K562 (cell line): ENCODE measurements around the gene RDH14. TPM values are rescaled to one million over a fixed set of nuclear protein-coding genes. Genes with fewer than 3 reads are reported as not detected.

Experiments used
- ATAC-seq: fragments of 200-7000 bp; cut with Tn5 transposase; 3 replicates; pipeline ENCODE4 v1.9.1; 2020; ENCODE audit warnings: moderate library complexity
- BruUV-seq: library from RNA; stranded (reverse); fragments of 400-500 nt; replicated peaks from 2 replicates; lab custom pipeline; 2021; lab: Mats Ljungman, UMichigan
- CTCF ChIA-PET: fragments of 300-600 bp; formaldehyde crosslinking; extraction: SDS; loops from one replicate; lab custom pipeline; 2021; ENCODE audit warnings: low intra/inter-chr PET ratio; lab: Yijun Ruan, JAX
- POLR2A ChIA-PET: fragments of 300-600, 350-650 bp; sonication (Branson Sonifier 250); formaldehyde crosslinking; extraction: SDS; loops from one replicate; lab custom pipeline; 2021; ENCODE audit warnings: antibody characterized with exemption, inconsistent platforms; lab: Yijun Ruan, JAX
- DNase-seq, 4 experiments: peaks; one replicate each; pipeline versions ENCODE4 v3.0.0 to v3.0.0-alpha.2; 2011 to 2018; ENCODE audit warnings: low spot score in 3 of 4, mixed read lengths in 3 of 4; ENCODE audit errors: extremely low read depth in 1 of 4
- FAIRE-seq: peaks from 2 replicates; lab custom pipeline; 2011; peaks lifted over from hg19 to GRCh38; lab: Jason Lieb, UNC
- H2AFZ ChIP-seq: 2 replicates; pipeline ENCODE4 v1.6.0; 2011; ENCODE audit warnings: low read depth, low read length, control low read depth, inconsistent platforms
- H3K27ac ChIP-seq: fragments of 200-600 bp; 3 replicates; pipeline ENCODE4 v1.8.0; 2011; ENCODE audit warnings: low read depth, mild to moderate bottlenecking, control low read depth, inconsistent platforms, low read length, moderate library complexity, mixed read lengths; ENCODE audit errors: extremely low read depth
- H3K27me3 ChIP-seq, 2 experiments: fragments of 300-600 bp in 1 of 2; 2 replicates in 1 of 2; 3 replicates in 1 of 2; pipeline versions ENCODE4 v1.6.0 to v1.8.0; 2011; ENCODE audit warnings: inconsistent platforms in 2 of 2, low read length in 2 of 2, mild to moderate bottlenecking in 1 of 2, mixed read lengths in 1 of 2, moderate library complexity in 1 of 2; ENCODE audit not compliant: control insufficient read depth in 2 of 2, insufficient read depth in 2 of 2
- H3K36me3 ChIP-seq: fragments of 300-600 bp; 3 replicates; pipeline ENCODE4 v1.8.0; 2011; ENCODE audit warnings: mild to moderate bottlenecking, low read length, inconsistent platforms; ENCODE audit not compliant: control insufficient read depth, insufficient read depth
- H3K4me1 ChIP-seq, 2 experiments: fragments of 200-600 bp in 1 of 2; replicated peaks in 1 of 2; 2 replicates in 1 of 2; 3 replicates in 1 of 2; pipeline versions ENCODE4 v1.5.1 to v1.8.0; 2011; ENCODE audit warnings: inconsistent platforms in 2 of 2, low read length in 2 of 2, mild to moderate bottlenecking in 1 of 2, mixed read lengths in 1 of 2, moderate library complexity in 1 of 2; ENCODE audit not compliant: control insufficient read depth in 2 of 2, insufficient read depth in 2 of 2
- H3K4me2 ChIP-seq: 2 replicates; pipeline ENCODE4 v1.6.1; 2011; ENCODE audit warnings: low read length, control low read depth, inconsistent platforms, mixed read lengths; ENCODE audit not compliant: insufficient read depth
- H3K4me3 ChIP-seq: fragments of 200-600 bp; sonication (generic), shearing (Covaris generic); 2 replicates; pipeline ENCODE4 v1.5.1; 2016; ENCODE audit warnings: control low read depth, inconsistent platforms
- H3K79me2 ChIP-seq: fragments of 200-600 bp; 3 replicates; pipeline ENCODE4 v1.8.0; 2011; ENCODE audit warnings: low read length, inconsistent platforms; ENCODE audit not compliant: control insufficient read depth, insufficient read depth
- H3K9ac ChIP-seq, 2 experiments: 2 replicates each; pipeline versions ENCODE4 v1.6.0 to v1.6.1; 2011; ENCODE audit warnings: low read depth in 2 of 2, low read length in 2 of 2, control low read depth in 1 of 2, inconsistent platforms in 1 of 2, mild to moderate bottlenecking in 1 of 2, mixed read lengths in 1 of 2; ENCODE audit not compliant: insufficient read depth in 1 of 2
- H3K9me1 ChIP-seq: one replicate; pipeline ENCODE4 v1.6.0; 2011; ENCODE audit warnings: inconsistent platforms, mild to moderate bottlenecking, low read length, moderate library complexity; ENCODE audit not compliant: control insufficient read depth, insufficient read depth
- H3K9me3 ChIP-seq: replicated peaks from 2 replicates; pipeline ENCODE4 v1.5.1; 2011; ENCODE audit warnings: low read depth, low read length, inconsistent platforms; ENCODE audit not compliant: control insufficient read depth, insufficient read depth
- H4K20me1 ChIP-seq: replicated peaks from 2 replicates; pipeline ENCODE4 v1.6.1; 2011; ENCODE audit warnings: low read length, inconsistent platforms, mixed read lengths; ENCODE audit not compliant: control insufficient read depth, insufficient read depth
- E2F1 ChIP-seq: sonication (generic); formaldehyde crosslinking; IDR thresholded peaks from 2 replicates; pipeline ENCODE4 v1.8.1; 2023; ENCODE audit warnings: mild to moderate bottlenecking, missing genetic modification reagents, moderate library complexity
- FOXJ2 ChIP-seq: fragments of 200-800 bp; sonication (Bioruptor generic); IDR thresholded peaks from 2 replicates; pipeline ENCODE4 v1.6.1; 2016; ENCODE audit warnings: missing genetic modification characterization, missing compliant biosample characterization
- MBD2 ChIP-seq: sonication (generic); IDR thresholded peaks from 2 replicates; pipeline ENCODE4 v1.6.1; 2016; ENCODE audit warnings: low read depth, borderline replicate concordance
- REST ChIP-seq, 2 experiments: fragments of 450-650 bp; formaldehyde crosslinking in 1 of 2; IDR thresholded peaks; 2 replicates each; pipeline versions ENCODE4 v1.4.0 to v1.6.1; 2014 to 2020; ENCODE audit warnings: mild to moderate bottlenecking in 2 of 2, borderline replicate concordance in 1 of 2, low read depth in 1 of 2
- TCF3 ChIP-seq: sonication (generic); formaldehyde crosslinking; IDR thresholded peaks from 2 replicates; pipeline ENCODE4 v1.4.0; 2020; ENCODE audit warnings: mild to moderate bottlenecking, missing genetic modification reagents
- THRB ChIP-seq: fragments of 450-650 bp; formaldehyde crosslinking; conservative IDR thresholded peaks from 2 replicates; pipeline ENCODE4 v1.4.0; 2022; ENCODE audit warnings: mild to moderate bottlenecking, missing genetic modification characterization
- ZNF124 ChIP-seq: sonication (generic); formaldehyde crosslinking; IDR thresholded peaks from 2 replicates; pipeline ENCODE4 v1.8.1; 2022; ENCODE audit warnings: missing genetic modification reagents
- WGBS: fragments of 100-300 bp; shearing (Covaris generic); methylation state at CpG from one replicate; pipeline ENCODE4 v1.1.6; 2016; ENCODE audit warnings: low coverage, mixed read lengths; ENCODE audit not compliant: insufficient coverage; ENCODE audit errors: missing lambda C conversion rate; 5-methylcytosine and 5-hydroxymethylcytosine counted together
- in situ Hi-C: fragments of 300-500 bp; cut with MboI; formaldehyde crosslinking; loops from 4 replicates; pipeline ENCODE4 v1.15.0; 2018; ENCODE audit warnings: inconsistent platforms, mixed read lengths
- intact Hi-C: fragments of 100-400 bp; cut with micrococcal nuclease; formaldehyde crosslinking; loops from 2 replicates; pipeline ENCODE4 v1.14.2; 2022
- polyA plus RNA-seq, 8 experiments: library from polyadenylated mRNA; depleted of rRNA in 4 of 8; stranded (reverse) in 5 of 8; unstranded in 3 of 8; fragments of >200 nt; fragmentation: Nextera tagmentation in 2 of 8; fragmentation: Illumina TruSeq in 1 of 8; extraction: Ambion mirVana in 2 of 8; extraction: Trizol in 1 of 8; gene quantifications; 2 replicates each; pipeline versions ENCODE4 v1.2.1 to v1.2.3, GENCODE V29; 2011 to 2014; ENCODE audit warnings: inconsistent platforms in 1 of 8, missing spikeins in 1 of 8
- total RNA-seq, 7 experiments: library from RNA; depleted of rRNA in 6 of 7; stranded (reverse); fragments of >200 nt in 6 of 7; fragmentation: Illumina TruSeq in 2 of 7; extraction: Trizol in 2 of 7; gene quantifications; 2 replicates each; pipeline versions ENCODE4 v1.2.1 to v1.2.3, GENCODE V29; 2011 to 2021; ENCODE audit warnings: low replicate concordance in 1 of 7

Gene RDH14
- total and polyA plus RNA-seq, 9 of the 15 experiments (the other 6 are each of a cell fraction or from before 2014, with no cell fraction given) = 6.7 to 26.2 (median 20.9) TPM

GRCh38 chr2:18520451-18521425, 39.7 kb downstream of the RDH14 start:
- ATAC-seq = peak; percentile 97
- H3K4me3 ChIP-seq = no peak overlapping the region
- CTCF ChIA-PET = interaction anchor here (0.6 to 4.5 kb wide), 4 partner anchors 93 to 1341 kb away, joined by 3 to 18 read pairs (median 6); no protein-coding TSS in a partner anchor
- H3K9me1 ChIP-seq = no peaks in the 10 kb centered on the region
- FAIRE-seq = peak; percentile 81
- H3K4me1 ChIP-seq = 0 out of 5 replicates have a peak, but pooled peaks cover 0 to 2% of the 10 kb centered on the region in 2 experiments
- H2AFZ ChIP-seq = no peak overlapping the region
- in situ Hi-C loops = loop anchor here (5.0 kb wide), 1 partner anchor 1342 kb away; no protein-coding TSS in a partner anchor
- no peaks in the 10 kb centered on the region for H3K79me2 ChIP-seq
- intact Hi-C loops = loop anchor here (1.0 to 5.0 kb wide), 5 partner anchors 83 to 1342 kb away; no protein-coding TSS in a partner anchor
- no peak overlapping the region for H3K27ac ChIP-seq
- DNase-seq = peak; percentile 71 to 77 (median 75)
- no peaks in the 10 kb centered on the region for H3K9me3 ChIP-seq
- no peaks in the 10 kb centered on the region; the same call in 1 of the 2 replicates for H4K20me1 ChIP-seq
- no peaks in the 10 kb centered on the region for H3K36me3 ChIP-seq
- POLR2A ChIA-PET = interaction anchor here (0.7 kb wide), 1 partner anchor 12 kb away, joined by 4 read pairs; no protein-coding TSS in a partner anchor
- no peak overlapping the region for H3K4me2 ChIP-seq
- no peak overlapping the region for H3K9ac ChIP-seq
- WGBS = 18% methylated on average over 15 of the region's 16 CpGs
- H3K27me3 ChIP-seq = peaks cover 0 to 6% of the 10 kb centered on the region in 2 experiments; a peak in 2 of 5 replicates
- no TSS peak for BruUV-seq
- no peak for TF ChIP-seq TCF3 (CRISPR knock-in tag)
- TF ChIP-seq MBD2 = no peak
- no peak for TF ChIP-seq THRB
- TF ChIP-seq REST (IDR thresholded peaks at IDR 0.05; ENCODE audit: borderline replicate concordance) = peak; percentile 84
- no peak for TF ChIP-seq REST (CRISPR knock-in tag; IDR thresholded peaks at IDR 0.05; ENCODE audit: low read depth)
- no peak for TF ChIP-seq E2F1 (CRISPR knock-in tag)
- 0 out of 2 replicates have a peak, but pooled peaks have one; percentile 20 for TF ChIP-seq FOXJ2 (tag)
- TF ChIP-seq ZNF124 (CRISPR knock-in tag) = no peak
